ENCODE results near the gene RTL1.

Gene RTL1

GRCh38 chr14:100851586-100851916 is 52.0 kb downstream of the RTL1 start:
- DNase-seq (ENCODE audit: low read depth in 2 of 2), result no peak

GRCh38 chr14:100850841-100851585 is 52.5 kb downstream of the RTL1 start:
- DNase-seq (ENCODE audit: low read depth in 2 of 2), result no peak

GRCh38 chr14:100849115-100849781 is 54.3 kb downstream of the RTL1 start:
- no peak for DNase-seq (ENCODE audit: low read depth in 2 of 2)

- DNase-seq (ENCODE audit: low read depth in 2 of 2), result no peak
Observed at GRCh38 chr14:100846309-100846859, 57.1 kb downstream of the RTL1 start.

- no peak for DNase-seq (ENCODE audit: low read depth in 2 of 2)
Observed at GRCh38 chr14:100845341-100845740, 58.2 kb downstream of the RTL1 start.

- DNase-seq (ENCODE audit: low read depth in 2 of 2), result no peak
Observed at GRCh38 chr14:100844846-100845245, 58.7 kb downstream of the RTL1 start.

- DNase-seq (ENCODE audit: low read depth in 2 of 2), result no peak
Observed at GRCh38 chr14:100844421-100844820, 59.1 kb downstream of the RTL1 start.

- no peak for DNase-seq (ENCODE audit: low read depth in 2 of 2)
Observed at GRCh38 chr14:100844082-100844408, 59.5 kb downstream of the RTL1 start.

- DNase-seq (ENCODE audit: low read depth in 2 of 2), result peak; percentile 61 to 63
Observed at GRCh38 chr14:100842799-100843198, 60.7 kb downstream of the RTL1 start.

- no peak for DNase-seq (ENCODE audit: low read depth in 2 of 2)
Observed at GRCh38 chr14:100841761-100842403, 61.6 kb downstream of the RTL1 start.

- no peak for DNase-seq (ENCODE audit: low read depth in 2 of 2)
Observed at GRCh38 chr14:100841066-100841760, 62.3 kb downstream of the RTL1 start.

- DNase-seq (ENCODE audit: low read depth in 2 of 2), result no peak
Observed at GRCh38 chr14:100840286-100841065, 63.0 kb downstream of the RTL1 start.

GRCh38 chr14:100839681-100840111 is 63.8 kb downstream of the RTL1 start:
- no peak for DNase-seq (ENCODE audit: low read depth in 2 of 2)

- no peak for DNase-seq (ENCODE audit: low read depth in 2 of 2)
Observed at GRCh38 chr14:100839315-100839585, 64.3 kb downstream of the RTL1 start.

GRCh38 chr14:100838493-100839314 is 64.8 kb downstream of the RTL1 start:
- no peak for DNase-seq (ENCODE audit: low read depth in 2 of 2)

- DNase-seq (ENCODE audit: low read depth in 2 of 2), result no peak
Observed at GRCh38 chr14:100837805-100838350, 65.6 kb downstream of the RTL1 start.

GRCh38 chr14:100836941-100837804 is 66.3 kb downstream of the RTL1 start:
- DNase-seq (ENCODE audit: low read depth in 2 of 2), result no peak

GRCh38 chr14:100836311-100836805 is 67.2 kb downstream of the RTL1 start:
- no peak for DNase-seq (ENCODE audit: low read depth in 2 of 2)

- DNase-seq (ENCODE audit: low read depth in 2 of 2), result no peak
Observed at GRCh38 chr14:100835548-100836310, 67.8 kb downstream of the RTL1 start.
